ENCODE results near the gene OR2A42. TPM values are rescaled to one million over a fixed set of nuclear protein-coding genes. Genes with fewer than 3 reads are reported as not detected.
A peak's percentile ranks its signal among the peaks of the same experiment; 100 is the strongest.
"Not testable (repeated sequence)": the region's sequence is repeated elsewhere in the genome, so short reads cannot be mapped to it uniquely, and the experiment has no call there.

Gene OR2A42
- total and polyA plus RNA-seq, 2 donors, result 0.02 TPM; not detected in 1

- H3K27me3 ChIP-seq (ENCODE audit: control insufficient read depth in 2 of 2, insufficient read depth in 1 of 2, low read length in 1 of 2); H3K4me1 ChIP-seq (ENCODE audit: control insufficient read depth in 2 of 2, insufficient read depth in 2 of 2, low read length in 2 of 2); H3K36me3 ChIP-seq (ENCODE audit: control insufficient read depth in 2 of 2, insufficient read depth in 2 of 2, low read length in 1 of 2); H3K9me3 ChIP-seq (ENCODE audit: control insufficient read depth in 2 of 2, insufficient read depth in 1 of 2, low read length in 1 of 2); DNase-seq (ENCODE audit: low read depth in 6 of 9, low spot score in 9 of 9); H3K4me3 ChIP-seq (ENCODE audit: low read length in 2 of 2); H3K27ac ChIP-seq (ENCODE audit: low read depth in 1 of 2, low read length in 1 of 2): not testable (repeated sequence)
- WGBS, result no CpG with 5 or more reads among the region's 3 CpGs
These were observed 36.3 kb downstream of the OR2A42 start for GRCh38 chr7:144203086-144203485.

GRCh38 chr7:144201978-144202377 lies 37.4 kb downstream of the OR2A42 start:
- H3K27ac ChIP-seq (ENCODE audit: low read depth in 1 of 2, low read length in 1 of 2); H3K36me3 ChIP-seq (ENCODE audit: control insufficient read depth in 2 of 2, insufficient read depth in 2 of 2, low read length in 1 of 2); H3K9me3 ChIP-seq (ENCODE audit: control insufficient read depth in 2 of 2, insufficient read depth in 1 of 2, low read length in 1 of 2); DNase-seq (ENCODE audit: low read depth in 6 of 9, low spot score in 9 of 9); H3K27me3 ChIP-seq (ENCODE audit: control insufficient read depth in 2 of 2, insufficient read depth in 1 of 2, low read length in 1 of 2); H3K4me1 ChIP-seq (ENCODE audit: control insufficient read depth in 2 of 2, insufficient read depth in 2 of 2, low read length in 2 of 2); H3K4me3 ChIP-seq (ENCODE audit: low read length in 2 of 2): not testable (repeated sequence)
- WGBS, result no CpG with 5 or more reads among the region's 1 CpG

GRCh38 chr7:144198934-144199333 lies 40.5 kb downstream of the OR2A42 start:
- not testable (repeated sequence) for DNase-seq (ENCODE audit: low read depth in 6 of 9, low spot score in 9 of 9)
- WGBS, result 89% methylated on average over 3 of the region's 4 CpGs

GRCh38 chr7:144195212-144195872 lies 44.1 kb downstream of the OR2A42 start, which contains the start of gene ARHGEF35:
TSS of gene ARHGEF35 (minus strand) at chr7:144195833. CDS start at chr7:144188383, 7,450 bp downstream.
- DNase-seq (ENCODE audit: low read depth in 6 of 9, low spot score in 9 of 9); H3K27me3 ChIP-seq (ENCODE audit: control insufficient read depth in 2 of 2, insufficient read depth in 1 of 2, low read length in 1 of 2); H3K27ac ChIP-seq (ENCODE audit: low read depth in 1 of 2, low read length in 1 of 2); H3K4me1 ChIP-seq (ENCODE audit: control insufficient read depth in 2 of 2, insufficient read depth in 2 of 2, low read length in 2 of 2); H3K9me3 ChIP-seq (ENCODE audit: control insufficient read depth in 2 of 2, insufficient read depth in 1 of 2, low read length in 1 of 2); H3K36me3 ChIP-seq (ENCODE audit: control insufficient read depth in 2 of 2, insufficient read depth in 2 of 2, low read length in 1 of 2): not testable (repeated sequence)
- peak within 1 kb of the TSS in 1 of 2 donors; percentile 25 for H3K4me3 ChIP-seq (ENCODE audit: low read length in 2 of 2)
- under 1% methylated on average over 14 of the region's 51 CpGs for WGBS

More at GRCh38 chr7:144198934-144199333, 40.5 kb downstream of the OR2A42 start:
- not testable (repeated sequence) for H3K27ac ChIP-seq (ENCODE audit: low read depth in 1 of 2, low read length in 1 of 2); H3K4me1 ChIP-seq (ENCODE audit: control insufficient read depth in 2 of 2, insufficient read depth in 2 of 2, low read length in 2 of 2); H3K4me3 ChIP-seq (ENCODE audit: low read length in 2 of 2); H3K9me3 ChIP-seq (ENCODE audit: control insufficient read depth in 2 of 2, insufficient read depth in 1 of 2, low read length in 1 of 2); H3K27me3 ChIP-seq (ENCODE audit: control insufficient read depth in 2 of 2, insufficient read depth in 1 of 2, low read length in 1 of 2); H3K36me3 ChIP-seq (ENCODE audit: control insufficient read depth in 2 of 2, insufficient read depth in 2 of 2, low read length in 1 of 2)

GRCh38 chr7:144194453-144194852 lies 45.0 kb downstream of the OR2A42 start:
- not testable (repeated sequence) for H3K36me3 ChIP-seq (ENCODE audit: control insufficient read depth in 2 of 2, insufficient read depth in 2 of 2, low read length in 1 of 2); DNase-seq (ENCODE audit: low read depth in 6 of 9, low spot score in 9 of 9)
- no CpG with 5 or more reads among the region's 6 CpGs for WGBS

GRCh38 chr7:144193782-144194181 lies 45.6 kb downstream of the OR2A42 start:
- WGBS, result no CpG with 5 or more reads among the region's 11 CpGs
- H3K4me1 ChIP-seq (ENCODE audit: control insufficient read depth in 2 of 2, insufficient read depth in 2 of 2, low read length in 2 of 2); H3K27ac ChIP-seq (ENCODE audit: low read depth in 1 of 2, low read length in 1 of 2); DNase-seq (ENCODE audit: low read depth in 6 of 9, low spot score in 9 of 9); H3K4me3 ChIP-seq (ENCODE audit: low read length in 2 of 2); H3K36me3 ChIP-seq (ENCODE audit: control insufficient read depth in 2 of 2, insufficient read depth in 2 of 2, low read length in 1 of 2); H3K27me3 ChIP-seq (ENCODE audit: control insufficient read depth in 2 of 2, insufficient read depth in 1 of 2, low read length in 1 of 2); H3K9me3 ChIP-seq (ENCODE audit: control insufficient read depth in 2 of 2, insufficient read depth in 1 of 2, low read length in 1 of 2): not testable (repeated sequence)

More at GRCh38 chr7:144194453-144194852, 45.0 kb downstream of the OR2A42 start:
- H3K4me3 ChIP-seq (ENCODE audit: low read length in 2 of 2); H3K27me3 ChIP-seq (ENCODE audit: control insufficient read depth in 2 of 2, insufficient read depth in 1 of 2, low read length in 1 of 2); H3K9me3 ChIP-seq (ENCODE audit: control insufficient read depth in 2 of 2, insufficient read depth in 1 of 2, low read length in 1 of 2); H3K27ac ChIP-seq (ENCODE audit: low read depth in 1 of 2, low read length in 1 of 2); H3K4me1 ChIP-seq (ENCODE audit: control insufficient read depth in 2 of 2, insufficient read depth in 2 of 2, low read length in 2 of 2): not testable (repeated sequence)

DNA sequence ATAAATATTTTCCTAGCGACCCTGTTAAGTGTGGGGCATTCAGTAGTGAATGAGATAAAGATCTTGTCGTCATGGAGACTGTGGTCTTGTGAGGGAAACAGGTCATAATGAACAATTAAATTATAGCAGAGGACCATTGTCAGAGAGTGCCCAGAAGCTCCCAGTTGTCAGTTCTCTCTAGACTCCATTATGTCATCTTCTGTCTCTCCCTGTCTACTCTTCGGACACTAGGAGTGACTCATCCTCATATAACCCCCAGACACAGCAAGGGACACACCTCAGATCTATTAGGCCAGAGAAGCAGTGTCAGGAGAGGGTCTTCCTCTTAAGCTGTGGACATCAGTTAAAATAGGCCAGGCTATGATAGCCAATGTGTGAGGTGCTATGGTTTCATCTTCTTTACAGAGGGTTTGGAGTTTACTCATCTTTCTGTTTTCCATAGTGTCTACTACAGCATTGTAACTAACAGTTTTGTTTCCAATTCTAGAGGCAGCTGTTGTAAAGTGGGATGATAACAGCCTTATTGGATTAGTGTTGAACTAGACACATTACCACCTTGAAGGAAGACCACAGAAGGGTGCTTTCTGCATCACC lies 50.7 kb downstream of the OR2A42 start:
- not testable (repeated sequence) for H3K4me1 ChIP-seq (ENCODE audit: control insufficient read depth in 2 of 2, insufficient read depth in 2 of 2, low read length in 2 of 2); H3K4me3 ChIP-seq (ENCODE audit: low read length in 2 of 2); H3K36me3 ChIP-seq (ENCODE audit: control insufficient read depth in 2 of 2, insufficient read depth in 2 of 2, low read length in 1 of 2); H3K9me3 ChIP-seq (ENCODE audit: control insufficient read depth in 2 of 2, insufficient read depth in 1 of 2, low read length in 1 of 2); H3K27ac ChIP-seq (ENCODE audit: low read depth in 1 of 2, low read length in 1 of 2); DNase-seq (ENCODE audit: low read depth in 6 of 9, low spot score in 9 of 9); H3K27me3 ChIP-seq (ENCODE audit: control insufficient read depth in 2 of 2, insufficient read depth in 1 of 2, low read length in 1 of 2)
- WGBS, result no CpG with 5 or more reads among the region's 3 CpGs

DNA sequence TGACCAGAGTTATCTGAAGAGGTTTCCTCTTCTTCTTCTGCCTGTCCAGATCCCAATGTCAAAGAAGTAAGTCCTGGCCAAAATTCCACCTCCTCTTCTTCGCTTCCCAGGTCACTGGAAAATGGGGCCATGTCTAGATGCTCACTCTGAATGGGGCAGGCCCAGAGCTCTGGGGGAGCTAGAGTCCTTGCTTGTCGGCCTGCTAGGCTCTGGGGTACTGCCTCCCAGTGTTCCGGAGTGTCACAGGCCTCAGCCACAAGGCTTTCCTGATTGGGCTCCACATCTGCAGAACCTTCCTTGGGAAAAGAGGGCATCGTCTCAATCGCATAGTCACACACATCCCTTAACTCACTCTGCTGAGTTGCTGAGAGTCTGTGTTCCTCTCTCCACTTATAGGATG lies 51.6 kb downstream of the OR2A42 start:
- not testable (repeated sequence) for H3K4me3 ChIP-seq (ENCODE audit: low read length in 2 of 2); H3K9me3 ChIP-seq (ENCODE audit: control insufficient read depth in 2 of 2, insufficient read depth in 1 of 2, low read length in 1 of 2); DNase-seq (ENCODE audit: low read depth in 6 of 9, low spot score in 9 of 9); H3K4me1 ChIP-seq (ENCODE audit: control insufficient read depth in 2 of 2, insufficient read depth in 2 of 2, low read length in 2 of 2); H3K36me3 ChIP-seq (ENCODE audit: control insufficient read depth in 2 of 2, insufficient read depth in 2 of 2, low read length in 1 of 2); H3K27me3 ChIP-seq (ENCODE audit: control insufficient read depth in 2 of 2, insufficient read depth in 1 of 2, low read length in 1 of 2); H3K27ac ChIP-seq (ENCODE audit: low read depth in 1 of 2, low read length in 1 of 2)
- WGBS, result no CpG with 5 or more reads among the region's 5 CpGs

DNA sequence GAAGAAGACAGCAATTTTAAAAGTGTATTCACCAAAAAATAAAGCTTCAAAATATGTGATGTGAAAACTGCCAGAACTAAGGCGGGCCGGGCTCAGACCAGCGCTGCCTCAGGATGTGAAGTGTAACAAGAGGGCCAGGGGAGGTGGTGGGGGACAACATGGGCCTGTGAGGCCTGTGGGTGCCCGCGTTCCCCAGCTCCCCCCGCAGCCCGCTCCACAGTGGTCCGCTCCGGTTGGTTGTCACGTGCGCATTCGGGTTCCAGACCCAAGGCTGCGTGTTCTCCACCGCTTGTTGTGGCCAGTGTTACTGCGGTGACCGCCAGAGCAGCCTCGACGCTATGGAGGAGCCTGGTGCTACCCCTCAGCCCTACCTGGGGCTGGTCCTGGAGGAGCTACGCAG lies 56.2 kb downstream of the OR2A42 start, which contains the start of gene CTAGE4:
Gene CTAGE4, plus strand, starts transcription at position 301 of the 400 bp plus-strand sequence. Its CDS starts 38 bp downstream, at position 339.
- not testable (repeated sequence) for H3K36me3 ChIP-seq (ENCODE audit: control insufficient read depth in 2 of 2, insufficient read depth in 2 of 2, low read length in 1 of 2); DNase-seq (ENCODE audit: low read depth in 6 of 9, low spot score in 9 of 9); H3K4me1 ChIP-seq (ENCODE audit: control insufficient read depth in 2 of 2, insufficient read depth in 2 of 2, low read length in 2 of 2); H3K4me3 ChIP-seq (ENCODE audit: low read length in 2 of 2); H3K9me3 ChIP-seq (ENCODE audit: control insufficient read depth in 2 of 2, insufficient read depth in 1 of 2, low read length in 1 of 2); H3K27me3 ChIP-seq (ENCODE audit: control insufficient read depth in 2 of 2, insufficient read depth in 1 of 2, low read length in 1 of 2); H3K27ac ChIP-seq (ENCODE audit: low read depth in 1 of 2, low read length in 1 of 2)
- no CpG with 5 or more reads among the region's 19 CpGs for WGBS

All from thymus (tissue), 11 donors.